Measurements from ENCODE around the gene IL26.

DNA sequence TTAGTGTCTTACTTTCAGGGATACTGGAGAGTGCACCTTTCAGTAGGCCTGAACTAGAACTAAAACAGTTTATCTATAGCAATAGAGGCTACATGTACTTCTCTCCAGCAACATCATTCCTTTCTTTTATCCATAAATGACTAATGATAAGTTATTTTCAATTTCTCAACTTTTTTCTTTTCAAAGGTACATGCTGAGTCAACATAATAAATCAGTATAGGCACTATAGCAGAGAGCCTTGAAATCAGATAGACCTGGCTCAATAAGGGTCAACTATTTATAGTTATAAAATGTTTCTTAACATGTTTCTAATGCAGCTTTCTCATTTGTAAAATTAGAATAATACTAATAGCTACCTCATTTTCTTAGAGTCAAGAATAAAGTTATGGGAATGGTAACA lies 22.2 kb upstream of the IL26 start:
- TF ChIP-seq PAX5 (IDR thresholded peaks at IDR 0.05; ENCODE audit: insufficient read depth, low read length, severe bottlenecking) (no peak), POLR2A (IDR thresholded peaks at IDR 0.05; ENCODE audit: low read depth, low read length) (no peak), POLR2AphosphoS5 (IDR thresholded peaks at IDR 0.05; ENCODE audit: low read depth, low read length) (no peak), TAF1 (IDR thresholded peaks at IDR 0.05; ENCODE audit: low read depth, low read length) (no peak), SPI1 (IDR thresholded peaks at IDR 0.05; ENCODE audit: low read depth, low read length) (no peak), POU2F2 (IDR thresholded peaks at IDR 0.05; ENCODE audit: low read depth, low read length) (no peak)
